PC-3 (cell line): ENCODE data around the gene APBA2.

Experiments
- EZH2 ChIP-seq: fragments of 300-600 bp; sonication (generic); IDR thresholded peaks from one replicate; pipeline ENCODE4 v1.6.1; 2017; ENCODE audit warnings: antibody characterized with exemption, mild to moderate bottlenecking, low read length; ENCODE audit not compliant: unreplicated experiment
- EZH2phosphoT487 ChIP-seq: fragments of 300-600 bp; sonication (generic); IDR thresholded peaks from 2 replicates; pipeline ENCODE4 v1.6.1; 2018; ENCODE audit warnings: mild to moderate bottlenecking, antibody characterized with exemption, low read length, borderline replicate concordance
- TF ChIP-seq, protein P1 (sequence below): fragments of 300-600 bp; sonication (generic); conservative IDR thresholded peaks from 2 replicates; pipeline ENCODE4 v1.5.1; 2017; ENCODE audit warnings: antibody characterized with exemption, low read depth, mild to moderate bottlenecking, low read length

DNA sequence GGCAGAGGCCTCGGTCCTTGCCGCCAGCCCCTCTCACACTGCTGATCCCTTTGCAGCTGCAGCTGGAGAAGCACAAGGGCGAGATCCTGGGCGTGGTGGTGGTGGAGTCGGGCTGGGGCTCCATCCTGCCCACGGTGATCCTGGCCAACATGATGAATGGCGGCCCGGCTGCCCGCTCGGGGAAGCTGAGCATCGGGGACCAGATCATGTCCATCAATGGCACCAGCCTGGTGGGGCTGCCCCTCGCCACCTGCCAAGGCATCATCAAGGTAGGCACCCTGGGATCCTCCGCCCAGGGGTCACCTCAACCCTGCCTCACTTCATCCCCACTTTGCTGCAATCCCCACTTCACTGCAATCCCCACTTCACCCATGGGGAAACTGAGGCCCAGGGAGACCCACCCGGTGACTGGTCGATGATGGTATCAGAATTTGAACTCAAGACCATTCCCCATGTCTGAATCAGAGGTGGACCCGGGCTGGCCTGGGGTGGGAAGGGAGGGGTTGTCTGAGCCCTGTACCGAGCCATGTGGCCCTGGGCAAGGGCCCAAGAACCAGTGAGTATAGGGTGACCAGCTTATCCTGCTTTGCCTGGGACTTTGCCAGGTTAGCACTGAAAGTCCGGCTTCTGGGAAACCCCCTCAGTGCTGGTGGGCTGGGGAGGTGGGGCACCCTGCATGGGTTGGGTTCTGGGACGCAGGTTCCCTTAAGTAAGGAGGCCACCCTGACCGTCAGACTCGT, 220.9 kb downstream of the APBA2 start:
- TF ChIP-seq, protein P1, sequence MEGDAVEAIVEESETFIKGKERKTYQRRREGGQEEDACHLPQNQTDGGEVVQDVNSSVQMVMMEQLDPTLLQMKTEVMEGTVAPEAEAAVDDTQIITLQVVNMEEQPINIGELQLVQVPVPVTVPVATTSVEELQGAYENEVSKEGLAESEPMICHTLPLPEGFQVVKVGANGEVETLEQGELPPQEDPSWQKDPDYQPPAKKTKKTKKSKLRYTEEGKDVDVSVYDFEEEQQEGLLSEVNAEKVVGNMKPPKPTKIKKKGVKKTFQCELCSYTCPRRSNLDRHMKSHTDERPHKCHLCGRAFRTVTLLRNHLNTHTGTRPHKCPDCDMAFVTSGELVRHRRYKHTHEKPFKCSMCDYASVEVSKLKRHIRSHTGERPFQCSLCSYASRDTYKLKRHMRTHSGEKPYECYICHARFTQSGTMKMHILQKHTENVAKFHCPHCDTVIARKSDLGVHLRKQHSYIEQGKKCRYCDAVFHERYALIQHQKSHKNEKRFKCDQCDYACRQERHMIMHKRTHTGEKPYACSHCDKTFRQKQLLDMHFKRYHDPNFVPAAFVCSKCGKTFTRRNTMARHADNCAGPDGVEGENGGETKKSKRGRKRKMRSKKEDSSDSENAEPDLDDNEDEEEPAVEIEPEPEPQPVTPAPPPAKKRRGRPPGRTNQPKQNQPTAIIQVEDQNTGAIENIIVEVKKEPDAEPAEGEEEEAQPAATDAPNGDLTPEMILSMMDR = no peak
- TF ChIP-seq EZH2 (no peak), EZH2phosphoT487 (no peak)
